Measurements from ENCODE around the gene LEPROT.

Gene LEPROT

DNA sequence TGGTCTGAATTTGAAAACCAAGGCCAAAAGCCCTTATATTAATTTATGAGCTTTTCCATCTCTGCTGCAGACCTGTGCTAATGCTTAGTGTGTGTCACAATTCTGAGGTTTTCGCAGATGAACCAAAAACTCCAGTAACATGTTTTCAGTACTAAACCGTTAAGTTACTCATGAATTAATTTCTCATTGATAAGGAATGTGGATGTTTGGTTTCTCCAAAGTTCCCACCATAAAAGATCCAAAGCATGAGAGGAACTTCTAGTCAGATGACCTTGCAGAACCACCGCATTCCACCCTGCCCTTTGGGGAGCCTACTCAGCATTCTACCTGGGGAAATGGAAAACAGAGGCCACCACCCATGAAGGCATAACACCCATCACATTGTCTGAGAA is 7.5 kb upstream of the LEPROT start:
- DNase-seq, result no peak

DNA sequence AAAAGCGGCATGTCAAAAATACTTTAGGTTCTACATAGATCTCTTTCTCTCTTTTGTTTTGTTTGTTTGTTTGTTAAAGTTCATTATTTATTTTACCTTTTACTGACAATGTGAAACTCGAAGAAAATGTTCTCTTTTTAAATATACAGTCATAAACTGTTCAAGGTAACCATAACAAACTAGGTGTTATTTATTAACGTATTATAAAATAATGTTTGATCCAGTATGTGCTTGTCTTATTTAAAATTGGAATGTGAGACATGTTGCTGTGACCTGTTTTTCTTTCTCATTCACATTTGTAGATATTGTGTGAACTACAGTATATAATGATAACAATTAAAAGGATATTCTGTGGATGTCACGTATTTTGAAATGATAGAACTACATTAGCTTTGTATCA is 5.9 kb upstream of the LEPROT start:
- no peak for DNase-seq

DNA sequence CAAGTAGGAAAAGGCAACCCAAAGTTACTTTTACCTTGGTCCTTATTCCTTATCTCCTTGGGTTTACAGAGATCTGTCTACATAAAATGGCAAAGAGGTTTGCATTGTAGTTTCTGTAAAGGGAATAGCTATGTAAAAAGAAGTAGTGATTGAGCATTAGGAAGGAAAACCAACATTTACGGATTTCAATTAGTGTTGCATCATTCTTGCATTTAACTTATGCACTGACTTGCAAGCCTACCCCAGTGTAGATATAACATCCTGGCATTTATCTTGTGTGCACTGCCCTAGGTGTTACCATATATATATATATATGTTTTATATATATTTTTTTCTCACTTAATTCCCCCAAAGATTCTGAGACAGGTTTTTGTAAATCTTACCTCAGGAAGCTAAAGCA is 3.7 kb upstream of the LEPROT start:
- no peak for DNase-seq

DNA sequence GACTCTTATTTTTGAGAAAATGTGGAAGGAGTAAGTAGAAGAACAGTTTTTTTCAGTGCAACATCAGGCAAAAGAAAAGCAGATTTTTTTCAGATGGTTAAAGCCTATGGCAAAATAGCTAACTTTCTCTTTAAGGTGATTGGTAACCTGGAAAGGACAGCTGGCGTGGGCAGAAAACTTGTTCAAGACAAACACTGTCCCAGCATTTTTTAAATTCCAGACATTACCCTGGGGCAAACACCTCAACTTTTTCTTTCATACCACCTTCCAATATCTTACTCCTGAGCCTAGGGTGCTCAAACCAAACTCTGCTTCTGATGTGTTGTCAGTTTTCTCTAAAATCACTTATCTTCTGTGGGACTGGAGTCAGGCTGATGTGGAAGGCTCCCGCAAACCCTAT is 2.7 kb upstream of the LEPROT start:
- DNase-seq, result no peak

DNA sequence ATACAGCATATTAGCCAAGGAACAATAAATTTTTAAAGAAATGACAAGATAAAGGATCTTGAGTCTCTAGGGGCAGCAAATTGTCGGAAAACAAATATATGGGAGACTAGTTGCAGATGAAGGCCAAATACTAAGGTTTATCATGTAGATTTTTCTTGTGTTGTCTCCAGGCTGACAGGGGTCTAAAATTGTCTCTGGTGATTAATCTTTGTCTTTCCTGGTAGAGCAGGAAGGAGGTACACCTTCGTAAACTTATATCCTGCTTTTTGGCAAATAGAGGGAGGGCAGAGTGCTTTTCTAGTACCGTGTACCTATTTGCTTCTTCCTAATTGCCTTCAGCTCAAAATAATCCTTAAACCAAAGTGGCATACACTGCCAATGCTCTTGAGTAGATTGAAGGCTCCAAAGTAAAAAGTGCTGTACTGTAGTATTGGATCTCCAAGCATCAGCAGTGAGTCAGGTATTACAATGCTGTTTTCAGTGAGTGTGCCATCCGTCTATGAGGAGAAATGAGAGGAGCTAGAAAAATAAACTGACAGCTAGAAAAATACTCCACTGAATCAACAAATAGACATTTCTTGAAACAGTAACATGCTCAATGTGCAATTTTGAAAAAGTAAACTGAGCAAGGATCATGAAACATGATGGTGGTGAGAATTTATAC is 1.8 kb upstream of the LEPROT start:
- no peak for DNase-seq

DNA sequence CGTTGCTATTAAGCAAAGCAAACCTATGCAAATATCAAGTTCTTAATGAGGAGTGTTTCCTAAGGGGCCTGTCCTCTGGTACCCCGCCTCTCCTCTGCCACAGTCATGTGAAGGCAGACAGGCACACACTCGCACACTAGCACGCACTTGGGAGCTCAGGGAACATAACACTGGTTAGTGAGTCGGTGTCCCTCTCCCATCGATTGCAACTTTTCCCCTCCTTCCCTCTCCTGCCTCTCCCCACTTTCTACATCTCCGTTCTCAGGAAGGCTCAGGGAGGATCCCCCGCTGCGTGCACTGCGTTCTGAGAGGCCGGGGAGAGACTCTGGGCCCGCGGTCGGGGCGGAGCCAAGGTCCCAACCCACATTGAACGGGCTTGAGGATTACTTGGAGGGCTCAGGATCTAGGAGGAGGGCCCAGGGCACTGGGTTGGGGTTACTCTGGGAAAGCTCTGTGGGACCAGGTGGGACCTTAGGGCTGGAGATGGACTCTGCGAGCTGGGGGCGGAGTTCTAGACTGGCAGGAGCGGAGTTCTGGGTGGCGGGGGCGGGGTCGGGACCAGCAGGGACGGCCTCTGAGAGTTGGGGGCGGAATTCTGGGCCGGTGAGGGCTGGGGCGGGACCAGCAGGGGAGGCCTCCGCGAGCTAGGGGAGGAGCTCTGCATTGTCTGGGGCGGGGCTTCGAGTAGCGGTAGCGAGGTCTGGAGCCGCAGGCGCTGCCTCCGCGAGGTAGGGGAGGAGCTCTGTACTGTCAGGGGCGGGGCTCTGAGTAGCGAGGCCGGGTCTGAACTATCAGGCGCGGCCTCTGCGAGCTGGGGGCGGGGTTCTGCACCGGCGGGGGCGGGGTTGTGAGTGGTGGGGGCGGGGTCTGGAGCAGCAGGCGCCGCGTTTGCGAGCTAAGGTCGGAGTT is 533 bp upstream of the LEPROT start:
- peak; percentile 98 to 99 for DNase-seq

DNA sequence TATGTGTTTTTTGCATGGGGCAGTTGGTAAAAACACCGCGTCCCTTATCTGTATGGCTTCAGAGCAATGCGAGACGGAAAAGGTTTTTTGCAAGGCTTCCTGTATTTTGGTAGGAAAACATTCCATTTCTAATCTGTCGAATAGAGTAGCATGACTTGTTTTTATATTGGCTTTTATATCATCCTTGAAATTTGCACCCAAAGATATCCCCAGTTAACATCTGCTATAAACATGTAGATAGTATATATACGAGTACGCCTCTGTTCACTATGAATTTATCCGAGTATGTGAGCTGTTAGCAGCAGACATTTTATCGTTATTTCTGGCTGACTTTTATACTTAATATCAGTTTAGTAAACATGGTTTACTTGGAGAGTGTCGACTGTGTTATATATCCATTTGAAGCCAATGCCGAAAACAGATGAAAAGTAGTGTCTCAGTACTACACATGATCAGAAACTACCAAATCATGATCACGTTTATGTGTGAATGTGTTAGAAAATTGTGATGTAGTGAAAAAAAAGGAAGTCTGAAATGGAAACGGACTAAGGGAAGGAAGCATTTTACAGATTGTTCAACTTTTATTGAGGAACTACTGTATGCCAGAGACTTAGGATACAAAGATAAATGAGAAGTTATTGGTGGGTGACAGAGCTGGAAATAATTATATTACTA is 1.0 kb downstream of the LEPROT start:
- no peak for DNase-seq

DNA sequence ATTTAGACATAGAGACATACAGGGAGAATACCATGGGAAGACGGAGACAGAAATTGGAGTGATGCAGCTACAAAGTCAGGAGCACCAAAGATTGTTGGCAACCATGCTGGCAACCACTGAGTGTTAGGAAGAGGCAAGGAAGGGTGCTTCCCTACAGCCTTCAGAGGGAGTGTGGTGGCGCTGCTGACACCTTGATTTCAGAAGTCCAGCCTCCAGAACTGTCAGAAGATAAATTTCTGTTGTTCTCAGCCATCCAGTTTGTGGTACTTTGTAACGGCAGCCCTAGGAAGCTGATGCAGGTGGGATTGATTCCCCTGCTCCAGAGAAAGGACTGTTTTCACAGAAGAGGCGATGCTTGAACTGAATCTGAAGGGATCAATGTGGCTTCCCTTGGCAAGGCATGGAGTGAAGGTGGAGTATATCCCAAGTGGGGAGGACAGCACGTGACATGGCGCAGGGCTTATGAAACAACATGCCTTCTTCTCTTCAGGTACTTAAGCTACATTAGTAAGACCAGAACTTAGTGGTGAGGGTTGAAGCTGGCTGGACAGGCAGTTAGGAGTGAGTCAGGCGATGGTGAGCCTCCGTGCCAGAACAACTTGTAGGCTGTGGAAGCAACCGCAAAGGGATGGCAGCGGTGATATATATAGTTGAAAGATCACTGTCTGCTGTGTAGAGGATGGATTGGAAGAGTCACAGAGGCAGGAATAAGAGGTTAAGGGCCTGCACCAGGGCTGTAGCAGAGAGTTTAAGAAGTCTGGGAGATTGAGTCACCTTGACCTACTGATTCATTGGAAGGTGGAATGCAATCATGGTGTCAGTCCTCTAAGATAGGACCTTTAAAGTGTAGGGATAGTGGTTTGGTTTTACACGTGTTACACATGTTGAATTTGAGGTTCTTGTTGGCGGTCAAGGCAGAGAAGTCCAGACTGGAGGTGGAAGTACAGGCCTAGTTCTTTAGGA is 2.1 kb downstream of the LEPROT start:
- no peak for DNase-seq

DNA sequence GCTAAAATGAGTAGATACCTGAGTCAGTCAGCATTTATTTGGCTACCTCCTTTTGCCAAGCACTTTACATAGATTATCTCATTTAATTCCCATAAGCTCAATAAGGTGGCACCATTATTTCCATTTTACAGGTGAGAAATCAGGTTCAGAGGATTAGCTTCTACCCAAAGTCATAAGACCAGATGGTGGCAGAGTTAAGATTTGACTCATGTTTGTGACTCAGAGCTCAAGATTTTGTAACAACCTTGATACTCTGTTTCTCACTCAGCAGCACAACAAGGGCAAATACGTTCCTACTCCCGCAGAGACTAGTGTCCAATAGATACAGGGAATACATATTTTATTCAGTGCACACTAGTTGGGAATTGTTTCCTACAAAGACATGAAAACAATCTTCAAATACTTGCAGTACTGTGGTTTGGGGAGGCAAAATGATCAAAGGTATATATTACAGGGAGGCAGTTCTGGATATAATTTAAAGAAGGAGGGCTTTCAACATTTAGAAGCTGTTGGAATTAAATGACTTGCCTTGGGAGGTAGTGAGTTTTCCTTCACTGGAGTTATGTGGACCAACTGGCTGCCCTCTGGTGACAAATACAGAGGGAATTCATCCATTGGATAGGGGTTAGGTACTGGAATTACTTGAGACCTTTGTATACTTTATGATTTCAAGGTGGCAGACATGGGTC is 3.6 kb downstream of the LEPROT start:
- no peak for DNase-seq

DNA sequence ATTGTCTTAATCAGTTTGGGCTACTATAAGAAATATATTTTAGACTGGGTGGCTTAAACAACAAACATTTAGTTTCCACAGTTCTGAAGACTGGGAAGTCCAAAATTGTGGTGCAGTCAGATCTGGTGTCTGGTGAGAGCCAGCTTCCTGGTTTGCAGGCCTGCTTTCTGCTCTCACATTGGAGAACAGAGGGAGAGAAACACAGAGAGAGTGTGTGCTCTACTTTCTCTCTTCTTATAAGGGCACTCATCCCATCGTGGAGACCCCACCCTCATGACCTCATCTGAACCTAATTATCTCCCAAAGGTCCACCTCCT is 4.1 kb downstream of the LEPROT start:
- DNase-seq, result no peak

DNA sequence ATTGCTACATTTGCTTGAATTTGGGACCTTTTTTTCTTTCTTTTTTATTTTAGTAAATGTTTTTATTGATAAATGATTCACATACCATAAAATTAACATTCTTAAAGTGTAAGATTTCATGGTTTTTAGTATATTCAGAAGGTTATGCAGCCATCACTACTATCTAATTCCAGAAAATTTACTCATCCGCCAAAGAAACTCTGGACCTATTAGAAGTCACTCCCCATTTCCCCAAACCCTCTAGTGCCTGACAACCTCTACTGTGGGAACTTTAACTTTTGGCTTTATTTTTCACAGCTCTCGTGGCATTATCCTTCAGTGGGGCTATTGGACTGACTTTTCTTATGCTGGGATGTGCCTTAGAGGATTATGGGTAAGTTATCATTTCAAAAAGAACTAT is 4.5 kb downstream of the LEPROT start:
- no peak for DNase-seq

DNA sequence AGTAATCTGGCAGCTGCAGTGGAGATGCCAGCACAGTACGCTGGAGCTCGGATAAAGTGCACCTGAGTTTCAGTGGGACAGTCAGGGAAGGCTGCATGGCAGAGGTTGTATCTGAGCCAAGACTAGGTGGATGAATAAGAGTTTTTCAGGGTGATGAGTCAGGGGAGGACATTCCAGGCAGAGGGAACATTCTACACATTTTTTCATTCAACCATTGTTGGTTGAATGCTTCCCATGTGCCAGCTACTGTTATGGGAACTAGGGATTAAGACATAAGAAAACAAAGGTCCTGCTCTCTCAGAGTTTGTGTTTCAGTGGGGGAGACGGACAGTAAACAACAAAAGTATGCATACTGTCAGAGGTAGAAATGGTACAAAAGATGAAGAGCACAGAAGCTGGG is 5.2 kb downstream of the LEPROT start:
- DNase-seq, result no peak

DNA sequence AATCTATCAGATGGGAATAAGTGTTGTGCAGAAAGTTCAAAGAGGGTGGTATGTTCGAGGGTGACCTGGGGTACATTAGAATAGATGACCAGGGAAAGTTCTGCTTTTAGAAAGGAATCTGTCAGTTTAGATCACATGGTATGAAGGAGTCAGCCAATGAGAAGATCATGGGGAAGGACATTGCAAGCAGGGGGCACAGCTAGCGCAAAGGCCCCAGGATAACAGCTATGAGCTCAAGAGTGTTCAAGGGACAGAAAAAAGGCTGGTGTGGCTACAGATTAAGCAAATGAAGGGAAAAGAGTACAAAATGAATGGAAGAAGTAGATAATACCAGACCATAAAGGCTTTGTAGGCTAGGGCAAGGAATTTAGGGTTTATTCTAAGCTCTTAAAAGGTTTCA is 8.6 kb downstream of the LEPROT start:
- DNase-seq, result no peak

DNA sequence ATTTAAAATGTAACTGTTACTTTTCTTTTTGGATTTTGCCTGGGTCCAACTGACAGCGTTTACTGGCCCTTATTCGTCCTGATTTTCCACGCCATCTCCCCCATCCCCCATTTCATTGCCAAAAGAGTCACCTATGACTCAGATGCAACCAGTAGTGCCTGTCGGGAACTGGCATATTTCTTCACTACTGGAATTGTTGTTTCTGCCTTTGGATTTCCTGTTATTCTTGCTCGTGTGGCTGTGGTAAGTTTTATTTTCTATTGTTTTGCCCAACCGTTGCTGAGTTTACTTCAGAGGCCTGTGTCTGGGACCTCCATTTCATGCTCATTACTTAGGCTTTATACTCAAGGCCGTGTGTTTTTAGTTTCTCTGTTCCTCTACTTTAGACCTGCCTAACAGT is 9.3 kb downstream of the LEPROT start:
- no peak for DNase-seq

DNA sequence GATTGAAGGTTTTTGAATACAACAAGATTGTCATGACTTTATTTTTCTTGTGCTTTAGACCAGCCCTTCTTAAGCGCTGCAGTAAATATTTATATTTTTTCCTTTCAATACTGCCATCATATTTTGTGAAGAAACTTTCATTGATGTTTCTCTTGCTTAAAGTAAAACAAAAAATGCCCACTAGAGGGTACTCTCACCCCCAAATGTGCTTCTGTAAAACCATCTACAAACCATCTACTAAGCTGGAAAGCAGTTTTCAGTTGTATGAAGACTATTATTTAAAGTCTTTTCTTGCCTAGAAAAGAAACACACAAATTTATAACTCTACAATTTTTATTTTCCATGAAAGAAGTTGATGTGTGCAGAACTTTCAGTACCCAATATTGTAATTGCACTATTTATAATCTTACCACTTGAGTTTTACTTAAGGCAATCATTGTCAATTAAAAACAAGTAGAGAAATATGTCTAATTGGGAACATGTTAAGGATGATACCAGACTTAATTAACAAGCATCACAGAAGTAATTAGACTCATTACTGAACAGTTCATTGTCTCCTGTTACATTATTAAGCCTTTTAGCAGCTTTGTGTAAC is 10.7 kb downstream of the LEPROT start:
- no peak for DNase-seq

DNA sequence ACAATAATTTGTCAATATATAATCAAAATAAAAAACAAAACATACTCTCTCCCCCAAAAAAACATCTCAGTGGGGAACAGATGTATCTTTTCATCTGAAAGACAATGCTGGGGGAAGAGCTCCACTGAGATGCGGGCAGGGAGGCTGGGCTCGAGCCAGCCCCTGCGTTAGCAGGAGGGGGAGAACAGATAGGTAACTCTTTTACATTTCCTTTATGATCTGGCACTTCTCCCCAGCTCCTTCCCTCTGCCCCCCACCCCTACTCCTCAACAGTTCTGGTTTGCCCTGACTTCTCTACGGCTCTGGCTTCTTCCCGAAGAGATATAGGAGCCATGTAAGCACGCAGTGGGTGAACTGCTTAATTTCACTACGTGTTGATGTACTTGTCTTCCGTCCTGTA is 12.4 kb downstream of the LEPROT start:
- no peak for DNase-seq

DNA sequence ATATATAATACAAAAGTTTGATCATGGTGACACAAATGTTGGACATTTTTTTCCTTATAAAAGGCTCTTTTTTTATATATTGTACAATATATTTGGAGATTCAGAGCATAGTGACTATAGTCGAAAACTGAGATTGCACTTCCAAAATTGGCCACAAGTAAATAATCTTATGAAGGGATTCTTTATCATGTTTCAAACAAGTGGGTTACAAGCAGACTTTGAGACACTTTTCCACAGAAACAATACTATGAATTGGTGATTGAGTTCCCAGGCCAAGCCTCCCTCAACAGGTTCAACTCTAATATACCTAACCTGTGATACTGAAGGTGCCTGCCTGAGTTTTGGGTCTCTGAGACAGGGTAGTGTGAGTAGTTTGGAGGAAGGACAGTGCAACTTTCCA is 13.8 kb downstream of the LEPROT start:
- no peak for DNase-seq

DNA sequence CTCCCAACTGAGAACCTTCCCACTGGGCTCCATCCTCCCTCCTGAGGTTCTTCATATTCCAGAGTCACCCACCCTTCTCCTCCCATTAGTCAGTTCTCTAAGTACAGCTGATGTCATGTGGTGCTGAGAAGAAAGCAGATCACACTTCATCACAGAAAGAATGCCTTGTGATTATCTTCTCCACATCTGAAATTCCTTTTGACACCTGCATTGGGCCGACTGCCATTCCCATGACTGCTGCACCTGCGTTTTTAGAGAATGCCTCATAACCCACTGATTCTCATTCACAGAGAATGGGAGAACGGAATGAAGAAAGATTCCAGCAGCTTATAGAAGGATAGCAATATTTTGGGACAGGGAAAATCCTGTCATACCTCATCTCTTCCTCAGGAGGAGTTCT is 14.3 kb downstream of the LEPROT start:
- no peak for DNase-seq

DNA sequence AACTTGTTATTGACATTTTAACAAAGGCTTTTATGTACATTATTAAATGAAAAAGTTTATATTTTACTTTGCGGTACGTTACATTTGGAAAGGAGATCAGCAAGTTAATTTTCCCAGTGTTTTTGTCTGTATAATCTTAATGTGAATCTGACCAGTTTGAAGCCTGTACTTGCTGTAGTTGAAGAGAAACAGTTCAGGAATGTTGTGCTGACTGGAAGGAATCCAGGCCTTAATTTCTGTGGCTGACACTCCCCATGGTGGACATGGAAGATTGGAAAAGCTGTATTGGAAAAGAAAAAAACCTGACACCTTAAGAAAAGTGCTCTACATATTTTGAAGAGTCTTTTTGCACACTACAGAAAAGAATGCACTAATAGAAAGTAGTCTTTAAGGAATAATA is 15.5 kb downstream of the LEPROT start:
- DNase-seq, result no peak

DNA sequence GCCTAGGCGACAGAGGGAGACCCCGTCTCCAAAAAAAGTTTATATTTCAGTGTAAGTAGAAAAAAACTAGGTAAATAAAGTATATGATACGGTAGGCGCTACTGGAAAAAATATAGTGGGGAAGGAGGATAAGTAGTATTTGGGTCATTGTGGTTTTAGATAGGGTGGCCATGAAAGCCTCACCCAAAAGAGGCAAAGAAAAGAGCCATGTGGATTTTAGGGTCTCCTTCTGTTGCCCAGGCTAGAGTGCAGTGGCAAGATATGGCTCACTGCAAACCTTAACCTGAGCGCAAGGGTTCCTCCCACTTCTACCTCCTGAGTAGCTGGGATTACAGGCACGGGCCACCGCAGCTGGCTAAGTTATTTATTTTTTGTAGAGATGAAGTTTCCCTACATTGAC is 17.1 kb downstream of the LEPROT start:
- DNase-seq, result no peak

DNA sequence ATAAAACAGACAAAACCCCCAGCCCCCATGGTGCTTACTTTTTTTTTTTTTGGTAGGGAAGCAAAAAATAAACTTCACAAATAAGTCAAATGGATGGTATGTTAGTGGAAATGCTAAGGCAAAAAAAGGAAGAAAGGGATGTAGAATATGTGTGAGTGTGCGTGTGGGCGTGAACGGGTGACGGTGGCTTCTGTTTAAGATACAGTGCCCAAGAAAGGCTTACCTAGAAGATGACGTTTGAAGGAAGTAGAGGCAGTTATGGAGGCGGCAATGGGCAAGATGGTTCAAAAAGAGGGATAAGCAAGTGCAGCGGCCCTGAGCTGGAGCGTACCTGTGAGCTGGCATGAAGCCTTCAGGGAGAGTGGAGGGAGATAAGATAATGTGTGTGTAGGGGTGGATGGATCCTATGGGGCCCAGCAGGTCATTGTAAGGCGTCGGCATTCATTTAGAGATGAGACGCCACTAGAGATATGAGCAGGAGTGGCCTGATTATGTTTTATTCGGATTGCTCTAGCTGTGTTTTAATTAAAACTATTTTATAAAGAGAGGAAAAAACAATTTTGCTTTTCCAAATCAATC is 19.9 kb downstream of the LEPROT start:
- no peak for DNase-seq

DNA sequence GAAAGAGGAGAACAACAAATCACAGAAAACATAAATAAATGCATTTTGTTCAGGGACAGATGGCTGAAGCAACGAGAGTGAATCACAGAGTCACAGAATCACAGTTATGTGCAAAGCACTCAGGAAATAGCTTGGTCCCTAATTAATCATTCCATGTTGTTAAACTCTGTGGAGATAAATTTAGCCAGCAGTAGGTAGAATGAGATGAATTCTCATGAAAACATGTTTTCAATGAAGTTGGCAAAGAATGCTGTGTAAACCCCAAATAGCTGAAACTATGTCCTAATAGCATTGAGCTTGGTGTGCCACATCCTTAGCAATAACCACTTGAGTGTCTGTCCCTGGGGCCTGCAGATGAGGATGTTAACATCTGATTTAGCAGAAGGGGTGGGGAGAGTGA is 20.4 kb downstream of the LEPROT start:
- DNase-seq, result no peak
